NCI-H524 treated with DMSO at 0.1 percent for 48 hours (cell line): Measurements from ENCODE around the gene HRAS.

Experiments used
- DNase-seq: peaks from one replicate; lab custom pipeline; 2025; lab: John Stamatoyannopoulos, UW

Gene HRAS

DNA sequence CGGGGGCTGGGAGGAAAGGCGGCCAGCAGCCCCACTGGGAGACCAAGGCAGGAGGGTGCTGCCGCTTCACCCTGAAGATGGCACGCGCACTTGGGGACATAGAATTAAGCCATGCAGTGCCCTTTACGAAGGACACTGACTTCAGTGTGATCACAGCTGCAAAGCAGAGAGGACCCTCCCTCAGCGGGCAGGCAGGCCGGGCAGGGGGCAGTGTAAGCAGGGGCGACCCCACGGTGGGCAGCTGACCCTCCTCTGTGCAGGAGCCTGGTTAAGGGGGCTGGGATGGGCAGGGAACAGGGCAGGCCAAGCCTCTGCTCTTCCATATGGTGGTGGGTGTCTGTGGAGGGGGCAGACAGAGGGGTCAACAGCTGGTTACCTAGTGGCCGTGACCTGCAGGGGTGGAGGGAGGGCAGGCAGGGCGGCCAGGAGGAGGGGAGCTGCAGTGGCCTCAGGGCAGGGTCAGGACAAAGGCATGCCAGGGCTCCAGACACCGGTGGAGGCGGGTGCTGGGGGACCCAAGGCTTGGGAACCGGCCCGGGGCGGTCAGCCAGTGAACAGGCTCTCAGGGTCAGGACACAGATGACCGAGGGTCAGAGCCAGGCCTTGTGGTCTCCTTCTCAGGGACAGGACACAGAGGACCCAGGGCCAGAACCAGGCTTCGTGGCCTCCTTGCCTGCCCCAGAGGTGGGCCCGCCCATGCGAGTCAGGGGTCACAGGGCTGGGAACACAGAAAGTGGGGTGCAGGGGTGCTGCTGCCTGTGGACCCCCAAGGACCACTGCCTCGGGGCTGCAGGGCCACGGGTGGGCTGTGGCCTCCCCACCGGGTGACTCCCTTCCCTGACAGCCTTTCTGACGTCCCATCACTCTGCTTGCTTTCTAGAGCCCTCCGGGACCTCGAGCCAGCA, 18.0 kb upstream of the HRAS start:
- DNase-seq, result no peak

DNA sequence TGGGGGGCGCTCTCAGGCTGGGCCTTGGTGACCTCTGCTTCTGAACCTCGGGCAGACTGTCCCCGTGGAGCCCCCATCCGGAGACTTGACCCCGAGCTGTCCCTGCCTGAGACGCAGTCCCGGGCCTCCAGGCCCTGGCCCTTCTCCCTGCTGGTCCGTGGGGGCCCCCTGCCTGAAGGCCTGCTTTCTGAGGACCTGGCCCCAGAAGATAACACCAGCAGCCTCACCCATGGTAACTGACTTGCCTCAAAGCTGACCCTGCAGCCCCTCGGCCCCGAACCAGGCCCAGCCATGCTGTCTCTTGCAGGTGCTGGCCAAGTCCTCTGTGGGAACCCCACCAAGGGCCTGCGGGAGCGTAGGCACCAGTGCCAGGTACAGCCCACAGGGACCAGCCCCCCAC, 16.2 kb upstream of the HRAS start:
- DNase-seq, result no peak

DNA sequence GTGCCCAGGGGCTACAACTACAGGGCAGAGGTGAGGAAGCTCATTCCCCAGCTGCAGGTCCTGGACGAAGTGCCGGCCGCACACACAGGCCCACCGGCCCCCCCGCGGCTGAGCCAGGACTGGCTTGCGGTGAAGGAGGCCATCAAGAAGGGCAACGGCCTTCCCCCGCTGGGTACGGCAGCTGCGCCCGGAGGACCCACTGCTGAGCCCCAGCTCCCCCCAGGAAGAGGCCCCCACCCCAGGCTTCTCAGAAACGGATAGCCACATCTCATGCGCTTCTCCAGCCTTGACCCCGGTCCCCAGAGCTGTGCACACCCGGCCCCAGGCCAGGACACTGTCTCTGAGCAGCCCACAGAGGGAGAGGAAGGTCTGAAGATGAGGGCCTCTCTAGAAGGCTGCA, 15.8 kb upstream of the HRAS start:
- DNase-seq, result no peak

GRCh38 chr11:550746-551085, 15.3 kb upstream of the HRAS start:
- DNase-seq, result no peak

- no peak for DNase-seq
These were observed 14.8 kb upstream of the HRAS start for GRCh38 chr11:550021-550745.

- no peak for DNase-seq
These were observed 13.6 kb upstream of the HRAS start for GRCh38 chr11:548700-549603.

GRCh38 chr11:545171-545570, 9.8 kb upstream of the HRAS start:
- no peak for DNase-seq

GRCh38 chr11:544817-545166, 9.4 kb upstream of the HRAS start:
- no peak for DNase-seq

DNA sequence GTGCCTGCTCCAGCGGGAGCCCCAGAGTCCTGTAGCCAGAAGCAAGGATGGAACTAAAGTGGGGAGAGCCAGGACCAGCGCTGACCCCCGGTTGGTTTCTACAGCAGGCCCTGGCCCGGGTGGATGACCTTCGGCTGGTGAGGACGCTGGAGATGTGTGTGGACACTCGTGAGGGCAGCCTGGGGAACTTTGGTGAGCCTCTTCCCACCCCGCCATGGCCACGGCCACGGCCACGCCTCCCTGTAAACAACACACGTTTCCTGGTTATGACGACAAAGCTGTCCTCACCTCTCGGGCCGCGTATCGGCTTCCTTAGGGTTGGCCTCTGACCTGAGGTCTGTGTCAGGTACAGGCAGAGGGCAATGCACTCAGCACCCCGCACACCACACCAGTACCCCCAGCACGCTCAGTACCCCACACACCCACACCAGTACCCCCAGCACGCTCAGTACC, 6.1 kb upstream of the HRAS start:
- DNase-seq, result no peak

DNA sequence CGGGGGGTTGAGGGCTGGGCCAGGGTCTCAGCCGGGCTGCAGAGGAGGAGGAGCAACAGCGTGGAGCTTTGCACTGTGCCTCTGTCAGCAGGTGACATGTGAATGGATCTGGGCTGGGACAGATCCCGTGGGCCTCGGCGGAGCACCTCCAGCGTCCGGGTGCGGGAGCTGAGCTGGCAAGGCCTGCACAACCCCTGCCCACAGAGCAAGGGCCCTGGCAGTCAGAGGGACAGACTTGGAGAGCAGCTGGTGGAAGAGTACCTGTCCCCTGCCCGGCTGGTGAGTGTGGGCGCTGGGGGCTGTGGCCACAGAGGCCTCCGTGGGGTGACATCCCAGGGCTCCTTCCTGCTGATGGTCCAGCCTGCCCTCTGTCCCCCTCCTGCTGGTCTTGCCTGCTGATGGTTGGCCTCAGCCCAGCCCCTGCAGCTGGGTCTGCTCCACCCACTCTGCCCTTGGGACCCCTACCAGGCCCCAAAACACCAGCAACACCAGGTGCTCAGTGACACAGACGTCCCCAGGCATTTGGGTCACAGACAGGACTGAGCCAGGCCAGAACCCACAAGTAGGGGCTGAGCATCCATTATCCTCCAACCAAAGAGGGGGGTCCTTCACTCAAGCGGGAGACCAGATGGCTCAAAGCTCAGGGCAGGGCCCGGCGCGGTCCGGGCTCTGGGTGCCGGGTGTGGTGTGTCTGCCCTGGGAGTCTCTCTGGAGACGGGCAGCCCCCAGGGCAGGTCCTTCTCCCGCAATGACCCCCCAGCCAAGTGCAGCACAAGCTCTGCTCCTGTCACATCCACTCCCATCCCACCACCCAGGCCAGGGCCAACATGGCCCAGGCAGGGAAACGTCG, 5.4 kb upstream of the HRAS start:
- DNase-seq, result no peak

DNA sequence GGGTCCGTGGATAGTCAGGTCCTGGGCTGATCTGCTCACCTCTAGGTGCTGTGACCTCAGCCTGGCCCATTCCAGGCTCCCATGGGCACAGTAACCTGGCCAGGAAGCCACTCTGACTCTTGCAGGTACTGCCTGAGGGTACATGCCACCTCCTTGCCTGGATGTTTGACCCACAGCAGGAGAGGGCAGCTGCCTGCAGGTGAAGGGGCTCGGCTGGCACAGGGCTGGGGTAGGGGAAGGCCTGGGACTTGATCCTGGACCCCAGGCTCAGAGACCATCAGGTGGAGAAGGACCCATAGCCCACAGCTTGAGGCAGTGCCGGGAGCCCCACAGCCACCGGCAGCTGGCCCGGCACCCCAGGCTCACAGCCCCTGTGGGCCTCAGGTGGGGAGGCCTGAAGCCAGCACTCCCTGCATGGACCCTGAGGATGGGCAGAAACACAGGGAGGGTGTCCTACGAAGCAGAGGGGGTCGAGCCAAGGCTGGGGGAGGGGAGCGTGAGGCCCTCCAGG, 4.7 kb upstream of the HRAS start:
- DNase-seq, result no peak

- no peak for DNase-seq
These were observed 3.2 kb upstream of the HRAS start for GRCh38 chr11:538431-539051.

- no peak for DNase-seq
These were observed 2.5 kb upstream of the HRAS start for GRCh38 chr11:537622-538430.

GRCh38 chr11:536841-537621, 1.7 kb upstream of the HRAS start, which contains the start of gene LRRC56:
LRRC56 (plus strand) TSS chr11:537527; CDS start chr11:540685, 3,158 bp downstream.
- peak; percentile 33 for DNase-seq

- no peak for DNase-seq
These were observed 212 bp downstream of the HRAS start for GRCh38 chr11:535210-535518.

DNA sequence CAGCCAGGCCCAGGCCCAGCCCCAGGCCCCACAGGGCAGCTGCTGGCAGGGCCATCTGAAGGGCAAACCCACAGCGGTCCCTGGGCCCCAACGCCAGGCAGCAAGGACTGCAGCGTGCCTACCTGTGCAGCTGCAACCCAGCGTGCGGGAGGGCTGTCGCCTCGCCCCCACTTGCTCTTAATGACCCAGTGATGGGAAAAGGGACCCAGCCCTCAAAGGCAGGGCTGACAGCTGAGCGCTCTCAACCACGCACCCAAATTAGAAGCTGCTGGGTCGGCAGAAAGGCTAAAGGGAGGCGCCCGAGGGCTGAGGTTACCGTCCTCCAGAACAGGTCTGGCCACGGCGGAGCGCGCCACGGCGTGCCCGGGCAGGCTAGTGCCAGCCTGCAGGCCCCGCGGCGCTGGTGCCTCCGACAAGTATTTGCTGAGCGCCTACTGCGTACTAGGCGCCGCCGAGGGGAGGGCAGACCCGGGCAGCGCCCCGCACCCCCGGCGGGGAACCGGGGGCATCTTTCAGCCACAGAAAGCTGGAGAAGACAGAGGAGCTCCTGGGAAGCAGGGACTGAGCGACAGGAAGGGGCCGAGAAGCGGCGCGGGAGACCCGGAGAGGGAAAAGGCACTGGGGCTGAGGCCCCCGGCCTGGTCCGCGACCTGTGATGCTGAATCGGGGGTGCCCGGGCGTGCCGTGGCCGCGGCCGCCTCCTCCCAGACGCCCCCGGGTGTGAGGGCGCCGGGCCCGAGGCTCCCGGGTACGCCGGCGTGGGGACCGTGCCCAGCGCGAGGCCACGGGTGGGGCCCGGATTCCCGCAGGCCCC, 773 bp downstream of the HRAS start:
- DNase-seq, result no peak

- no peak for DNase-seq
These were observed 1.6 kb downstream of the HRAS start for GRCh38 chr11:533586-534395.
